ENCODE data around the gene ECHS1.

- TF ChIP-seq CTCF (tag by site-specific recombination; IDR thresholded peaks at IDR 0.05), result no peak
- no peak for TF ChIP-seq ZNF2 (tag by site-specific recombination; IDR thresholded peaks at IDR 0.05)
- TF ChIP-seq ZNF24 (tag by site-specific recombination; IDR thresholded peaks at IDR 0.05), result no peak
- TF ChIP-seq SETDB1 (IDR thresholded peaks at IDR 0.05; ENCODE audit: insufficient read length, low read length), result no peak
- TF ChIP-seq ZBTB17 (tag by site-specific recombination; IDR thresholded peaks at IDR 0.05), result no peak
- TF ChIP-seq KLF10 (tag by site-specific recombination; IDR thresholded peaks at IDR 0.05), result no peak
- no peak for TF ChIP-seq ZNF394 (tag by site-specific recombination; IDR thresholded peaks at IDR 0.05; ENCODE audit: borderline replicate concordance)
- no peak for TF ChIP-seq ATF2 (tag by site-specific recombination; IDR thresholded peaks at IDR 0.05; ENCODE audit: low read depth)
Measured at GRCh38 chr10:133316732-133317131, 56.4 kb downstream of the ECHS1 start.
